Nucleus accumbens (tissue), 56 donors: ENCODE measurements around the gene INSR.
"Not testable (repeated sequence)": the region's sequence is repeated elsewhere in the genome, so short reads cannot be mapped to it uniquely, and the experiment has no call there.

Source experiments
- DNase-seq, 56 donors: peaks; one replicate each; lab custom pipeline; 2025; lab: John Stamatoyannopoulos, UW

INSR gene

GRCh38 chr19:7149956-7150705, 144.1 kb downstream of the INSR start:
- DNase-seq: no peak

- not testable (repeated sequence) for DNase-seq
Measured at GRCh38 chr19:7147119-7147675, 147.0 kb downstream of the INSR start.

- DNase-seq: not testable (repeated sequence)
Measured at GRCh38 chr19:7146086-7146485, 148.1 kb downstream of the INSR start.

GRCh38 chr19:7145494-7145893, 148.7 kb downstream of the INSR start:
- DNase-seq: no peak

GRCh38 chr19:7142771-7143170, 151.4 kb downstream of the INSR start:
- DNase-seq: no peak

- DNase-seq: no peak
Measured at GRCh38 chr19:7140137-7140536, 154.1 kb downstream of the INSR start.

- DNase-seq: no peak
Measured at GRCh38 chr19:7139095-7139494, 155.1 kb downstream of the INSR start.

GRCh38 chr19:7138402-7138801, 155.8 kb downstream of the INSR start:
- no peak for DNase-seq

- peak in 2 of 56 donors; percentile 11 to 16 for DNase-seq
Measured at GRCh38 chr19:7137120-7137519, 157.1 kb downstream of the INSR start.

- no peak for DNase-seq
Measured at GRCh38 chr19:7132054-7132453, 162.2 kb downstream of the INSR start.

- DNase-seq: no peak
Measured at GRCh38 chr19:7130043-7130442, 164.2 kb downstream of the INSR start.

GRCh38 chr19:7126132-7126531, 168.1 kb downstream of the INSR start:
- no peak for DNase-seq

- no peak for DNase-seq
Measured at GRCh38 chr19:7125221-7125620, 169.0 kb downstream of the INSR start.

- DNase-seq: no peak
Measured at GRCh38 chr19:7124782-7125181, 169.4 kb downstream of the INSR start.

- no peak for DNase-seq
Measured at GRCh38 chr19:7122701-7123100, 171.5 kb downstream of the INSR start.

- DNase-seq: no peak
Measured at GRCh38 chr19:7120499-7120898, 173.7 kb downstream of the INSR start.

- no peak for DNase-seq
Measured at GRCh38 chr19:7119582-7119981, 174.6 kb downstream of the INSR start.

- no peak for DNase-seq
Measured at GRCh38 chr19:7117248-7117647, 177.0 kb downstream of the INSR start.

GRCh38 chr19:7115721-7116120, 178.5 kb downstream of the INSR start:
- DNase-seq: peak in 52 of 56 donors; percentile 12 to 85 (median 58)

- DNase-seq: no peak
Measured at GRCh38 chr19:7113233-7113632, 181.0 kb downstream of the INSR start.

GRCh38 chr19:7112675-7113074, 181.5 kb downstream of the INSR start:
- no peak for DNase-seq

- DNase-seq: no peak
Measured at GRCh38 chr19:7109678-7110289, 184.4 kb downstream of the INSR start.
